GM23248 (cell line): ENCODE data around the gene CLEC3B. TPM values are rescaled to one million over a fixed set of nuclear protein-coding genes. Genes with fewer than 3 reads are reported as not detected.

Experiments used
- DNase-seq: peaks from one replicate; pipeline ENCODE4 v3.0.0-alpha.2; 2015
- H2AFZ ChIP-seq: fragments of 200-600 bp; sonication (generic); 2 replicates; pipeline ENCODE4 v1.6.1; 2016; ENCODE audit warnings: antibody characterized with exemption
- H3F3A ChIP-seq: fragments of 200-600 bp; sonication (generic); 2 replicates; pipeline ENCODE4 v1.6.1; 2016; ENCODE audit warnings: mild to moderate bottlenecking, antibody characterized with exemption, mixed run types; ENCODE audit not compliant: insufficient read depth
- H3K27ac ChIP-seq: fragments of 200-600 bp; sonication (generic); 2 replicates; pipeline ENCODE4 v1.5.1; 2016; ENCODE audit warnings: mild to moderate bottlenecking
- H3K27me3 ChIP-seq: fragments of 200-600 bp; sonication (generic); replicated peaks from 2 replicates; pipeline ENCODE4 v1.6.1; 2016; ENCODE audit warnings: mild to moderate bottlenecking; ENCODE audit not compliant: insufficient read depth
- H3K36me3 ChIP-seq: fragments of 200-600 bp; sonication (generic); 2 replicates; pipeline ENCODE4 v1.6.1; 2016; ENCODE audit warnings: low read depth, mild to moderate bottlenecking
- H3K4me1 ChIP-seq: fragments of 200-600 bp; sonication (generic); 2 replicates; pipeline ENCODE4 v1.6.1; 2016; ENCODE audit warnings: mild to moderate bottlenecking; ENCODE audit not compliant: insufficient read depth
- H3K4me2 ChIP-seq: fragments of 200-600 bp; sonication (generic); one replicate; pipeline ENCODE4 v1.6.1; 2016; ENCODE audit warnings: mild to moderate bottlenecking; ENCODE audit not compliant: unreplicated experiment
- H3K4me3 ChIP-seq: fragments of 200-600 bp; sonication (generic); 2 replicates; pipeline ENCODE4 v1.5.1; 2016; ENCODE audit warnings: mild to moderate bottlenecking
- H3K79me2 ChIP-seq: fragments of 200-600 bp; sonication (generic); 2 replicates; pipeline ENCODE4 v1.6.1; 2016; ENCODE audit warnings: mild to moderate bottlenecking; ENCODE audit not compliant: insufficient read depth
- H3K9ac ChIP-seq: fragments of 200-600 bp; sonication (generic); 2 replicates; pipeline ENCODE4 v1.6.1; 2016; ENCODE audit warnings: mild to moderate bottlenecking
- H3K9me2 ChIP-seq: fragments of 200-600 bp; sonication (generic); 2 replicates; pipeline ENCODE4 v1.6.1; 2016; ENCODE audit warnings: mixed run types, mild to moderate bottlenecking, moderate library complexity; ENCODE audit not compliant: insufficient read depth
- H3K9me3 ChIP-seq: fragments of 200-600 bp; sonication (generic); one replicate; pipeline ENCODE4 v1.6.1; 2017; ENCODE audit warnings: low read depth
- H4K20me1 ChIP-seq: fragments of 200-600 bp; sonication (generic); 2 replicates; pipeline ENCODE4 v1.6.0; 2016; ENCODE audit not compliant: insufficient read depth
- EZH2 ChIP-seq: fragments of 200-600 bp; sonication (generic); IDR thresholded peaks from 2 replicates; pipeline ENCODE4 v1.6.1; 2018; ENCODE audit warnings: antibody characterized with exemption, mild to moderate bottlenecking; ENCODE audit not compliant: insufficient read depth, poor library complexity, severe bottlenecking
- EZH2phosphoT487 ChIP-seq: fragments of 200-600 bp; sonication (generic); IDR thresholded peaks from 2 replicates; pipeline ENCODE4 v1.6.1; 2018; ENCODE audit warnings: antibody characterized with exemption, moderate library complexity, mild to moderate bottlenecking, low read depth; ENCODE audit not compliant: insufficient read depth
- WGBS, 2 experiments: methylation state at CpG; one replicate each; pipeline ENCODE4 v1.1.6; 2015 to 2017; ENCODE audit warnings: low lambda C conversion rate in 2 of 2, low coverage in 1 of 2; ENCODE audit errors: missing lambda C conversion rate in 2 of 2; 5-methylcytosine and 5-hydroxymethylcytosine counted together
- in situ Hi-C: fragments of 300-500 bp; cut with MboI; formaldehyde crosslinking; loops from 2 replicates; pipeline ENCODE4 v1.15.0; 2020
- polyA plus RNA-seq: library from polyadenylated mRNA; unstranded; fragments of >200 nt; fragmentation: Nextera tagmentation; extraction: Ambion mirVana; gene quantifications from 2 replicates; pipeline ENCODE4 v1.2.1, GENCODE V29; 2016
- total RNA-seq: library from RNA; depleted of rRNA; stranded (reverse); fragments of >200 nt; shearing (Covaris generic); gene quantifications from 2 replicates; pipeline ENCODE4 v1.2.3, GENCODE V29; 2014

Gene CLEC3B
- total and polyA plus RNA-seq, 2 experiments from 2014 or later, result 45.4 to 48.8 TPM

DNA sequence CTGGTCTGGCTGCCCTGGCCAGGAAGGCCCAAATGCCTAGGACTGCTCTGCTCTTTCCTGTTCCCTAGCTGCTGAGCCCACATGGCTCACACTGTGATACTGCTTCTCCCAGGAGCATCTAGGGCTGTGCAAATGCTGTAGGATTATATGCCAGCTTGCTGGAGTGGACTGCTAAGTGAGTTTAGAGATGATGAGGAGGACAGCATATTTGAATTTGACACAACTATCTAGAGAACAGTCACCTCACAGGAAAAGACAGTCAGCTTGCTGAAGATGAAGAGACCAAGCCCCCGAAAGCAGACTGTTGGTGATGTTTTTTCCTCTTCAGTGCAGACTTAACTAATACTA, 39.2 kb downstream of the CLEC3B start:
- Histone ChIP-seq H3K9me3 (no peaks in the 10 kb centered on the region), H2AFZ (no peak overlapping the region), H3K4me2 (peak overlapping the region; percentile 6), H4K20me1 (no peaks in the 10 kb centered on the region), H3K9me2 (no peaks in the 10 kb centered on the region), H3K79me2 (no peaks in the 10 kb centered on the region), H3F3A (peaks cover 32% of the 10 kb centered on the region), H3K27me3 (no peaks in the 10 kb centered on the region), H3K36me3 (no peaks in the 10 kb centered on the region), H3K4me1 (peaks cover 26% of the 10 kb centered on the region), H3K27ac (0 out of 2 replicates have a peak overlapping the region, but pooled peaks have one; percentile 3), H3K4me3 (no peak overlapping the region), H3K9ac (no peak overlapping the region)
- in situ Hi-C loops, result no loop called here
- TF ChIP-seq EZH2phosphoT487 (no peak), EZH2 (no peak)
- DNase-seq, result no peak
- 95 to 100% methylated on average over 1 of the region's 1 CpG for WGBS, 2 experiments

DNA sequence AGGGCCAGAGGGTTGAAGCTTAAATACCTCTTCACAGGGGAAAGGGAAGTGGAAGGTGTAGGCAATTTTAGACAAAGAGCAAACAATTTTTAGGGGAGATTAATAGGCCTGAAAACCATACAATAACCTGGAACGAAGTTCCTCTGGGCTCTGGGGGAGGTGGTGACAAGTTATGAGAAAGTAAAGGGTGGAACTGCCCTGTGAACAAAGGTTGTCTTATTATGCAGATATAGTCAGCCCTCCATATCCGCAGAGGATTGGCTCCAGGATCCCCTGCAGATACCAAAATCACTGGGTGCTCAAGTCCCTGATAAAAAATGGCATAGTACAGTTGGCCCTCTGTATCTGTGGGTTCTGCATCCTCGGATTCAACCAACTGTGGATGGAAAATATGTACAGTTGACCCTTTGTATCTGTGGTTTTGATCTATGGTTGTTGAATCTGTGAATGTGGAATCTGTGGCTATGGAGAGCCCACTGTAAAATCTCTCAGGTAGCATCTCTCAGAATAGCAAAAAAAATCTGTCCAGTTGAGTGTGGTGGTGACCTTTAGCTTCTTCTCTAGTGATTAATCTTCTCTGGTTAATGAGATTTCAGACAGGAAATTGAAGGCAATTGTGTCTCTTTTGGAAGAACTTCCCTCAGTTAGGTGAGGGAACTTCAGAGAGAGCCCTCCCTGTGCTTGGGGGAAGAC, 40.2 kb downstream of the CLEC3B start:
- H3K9ac ChIP-seq, result no peak overlapping the region
- in situ Hi-C loops, result no loop called here
- 91 to 96% methylated on average over 3 of the region's 3 CpGs for WGBS, 2 experiments
- TF ChIP-seq EZH2phosphoT487 (no peak), EZH2 (no peak)
- peaks cover 26% of the 10 kb centered on the region for H3K4me1 ChIP-seq
- no peaks in the 10 kb centered on the region for H3K27me3 ChIP-seq
- H3K79me2 ChIP-seq, result no peaks in the 10 kb centered on the region
- H3K36me3 ChIP-seq, result no peaks in the 10 kb centered on the region
- no peak overlapping the region for H3K27ac ChIP-seq
- no peaks in the 10 kb centered on the region for H3K9me2 ChIP-seq
- H3K9me3 ChIP-seq, result no peaks in the 10 kb centered on the region
- DNase-seq, result no peak
- peaks cover 32% of the 10 kb centered on the region for H3F3A ChIP-seq
- H4K20me1 ChIP-seq, result no peaks in the 10 kb centered on the region
- no peak overlapping the region for H3K4me2 ChIP-seq
- H3K4me3 ChIP-seq, result no peak overlapping the region
- no peak overlapping the region for H2AFZ ChIP-seq

DNA sequence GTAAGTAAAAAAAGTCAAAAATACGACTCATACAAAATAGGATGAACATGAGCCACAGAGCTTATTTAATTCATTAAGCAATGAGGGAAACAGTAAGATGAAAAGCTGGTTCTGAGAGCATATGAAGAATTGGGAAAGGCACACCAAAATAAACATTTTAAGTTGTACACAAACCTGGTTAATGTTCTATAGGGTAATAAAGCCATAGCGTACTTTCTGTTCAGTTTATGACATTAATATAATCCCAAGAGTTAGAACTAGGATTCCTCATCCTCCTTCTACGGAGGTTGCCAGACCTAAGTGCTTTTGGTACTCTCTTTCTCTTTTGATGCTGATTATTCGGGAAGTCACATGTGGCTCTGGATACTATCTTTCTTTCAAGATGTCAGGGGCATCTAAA, 41.4 kb downstream of the CLEC3B start:
- Histone ChIP-seq H3K4me2 (no peak overlapping the region), H3F3A (peaks cover 32% of the 10 kb centered on the region), H3K9me3 (no peaks in the 10 kb centered on the region), H3K79me2 (no peaks in the 10 kb centered on the region), H3K9ac (no peak overlapping the region), H3K4me3 (no peak overlapping the region), H2AFZ (no peak overlapping the region), H3K36me3 (no peaks in the 10 kb centered on the region), H3K4me1 (peaks cover 26% of the 10 kb centered on the region), H4K20me1 (no peaks in the 10 kb centered on the region), H3K27me3 (no peaks in the 10 kb centered on the region), H3K9me2 (no peaks in the 10 kb centered on the region), H3K27ac (no peak overlapping the region)
- in situ Hi-C loops, result no loop called here
- TF ChIP-seq EZH2 (no peak), EZH2phosphoT487 (no peak)
- WGBS, 2 experiments, result 82 to 86% methylated on average over 3 of the region's 4 CpGs
- peak; percentile 24 for DNase-seq

DNA sequence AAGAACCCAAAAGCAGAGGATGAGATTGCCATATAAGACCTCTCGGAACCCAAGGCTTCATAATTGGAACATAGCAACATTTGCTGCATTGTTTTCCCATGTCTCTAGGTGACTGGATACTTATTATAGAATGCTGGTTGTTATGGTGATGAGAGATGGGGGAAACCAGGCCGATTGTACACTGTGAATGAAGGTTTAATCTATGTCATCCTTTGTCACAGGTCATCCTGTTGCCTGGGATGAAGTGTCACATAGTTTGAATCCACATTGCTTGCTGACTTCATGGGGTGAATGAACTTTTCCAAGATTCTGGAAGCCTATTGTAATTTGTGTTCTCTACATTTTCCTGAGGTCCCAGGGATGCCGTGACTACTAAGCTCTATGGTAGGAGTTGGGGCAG, 41.8 kb downstream of the CLEC3B start:
- Histone ChIP-seq H3K36me3 (no peaks in the 10 kb centered on the region), H4K20me1 (no peaks in the 10 kb centered on the region), H3K4me1 (peaks cover 26% of the 10 kb centered on the region), H3F3A (peaks cover 32% of the 10 kb centered on the region), H3K9me3 (no peaks in the 10 kb centered on the region), H3K4me3 (no peak overlapping the region), H3K9ac (no peak overlapping the region), H3K9me2 (no peaks in the 10 kb centered on the region), H3K27me3 (no peaks in the 10 kb centered on the region), H3K79me2 (no peaks in the 10 kb centered on the region), H3K4me2 (no peak overlapping the region), H2AFZ (no peak overlapping the region), H3K27ac (no peak overlapping the region)
- no peak for DNase-seq
- 86% methylated on average over 3 of the region's 3 CpGs for WGBS, 2 experiments
- in situ Hi-C loops, result no loop called here
- no peak for TF ChIP-seq EZH2phosphoT487
- TF ChIP-seq EZH2, result no peak

DNA sequence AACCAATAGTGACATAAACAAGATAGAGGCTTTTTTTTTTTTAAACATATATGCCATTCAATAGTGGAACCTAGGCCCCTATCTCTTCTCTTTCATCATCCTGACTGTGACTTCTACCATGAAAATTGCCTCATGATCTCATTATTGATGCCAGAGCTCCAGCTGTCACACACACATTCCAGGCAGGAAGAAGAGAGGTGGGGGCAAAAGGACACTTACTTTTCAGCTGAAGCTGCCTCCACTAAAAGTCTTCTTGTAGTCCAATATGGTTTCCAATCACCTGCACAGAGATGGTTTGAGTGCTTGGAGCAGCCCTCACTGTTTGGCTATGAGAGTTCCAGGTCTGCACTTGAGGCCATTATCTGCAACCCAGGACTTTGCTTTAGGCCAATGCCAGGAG, 45.0 kb downstream of the CLEC3B start:
- DNase-seq, result no peak
- peaks cover 7% of the 10 kb centered on the region for H3K4me1 ChIP-seq
- TF ChIP-seq EZH2phosphoT487 (no peak), EZH2 (no peak)
- no peaks in the 10 kb centered on the region for H4K20me1 ChIP-seq
- no peak overlapping the region for H2AFZ ChIP-seq
- no peak overlapping the region for H3K4me2 ChIP-seq
- no peak overlapping the region for H3K4me3 ChIP-seq
- H3K27ac ChIP-seq, result no peak overlapping the region
- no peaks in the 10 kb centered on the region for H3K36me3 ChIP-seq
- in situ Hi-C loops, result no loop called here
- no peaks in the 10 kb centered on the region for H3K9me3 ChIP-seq
- H3K9ac ChIP-seq, result no peak overlapping the region
- H3K27me3 ChIP-seq, result no peaks in the 10 kb centered on the region
- H3F3A ChIP-seq, result peaks cover 15% of the 10 kb centered on the region; the same call in 1 of the 2 replicates
- H3K9me2 ChIP-seq, result no peaks in the 10 kb centered on the region
- H3K79me2 ChIP-seq, result no peaks in the 10 kb centered on the region
